ENCODE measurements around the gene BABAM2. TPM values are rescaled to one million over a fixed set of nuclear protein-coding genes. Genes with fewer than 3 reads are reported as not detected.
A peak's percentile ranks its signal among the peaks of the same experiment; 100 is the strongest.

BABAM2 gene
- total RNA-seq, 2 experiments from 2014 or later: 50.7 to 51.0 TPM

DNA sequence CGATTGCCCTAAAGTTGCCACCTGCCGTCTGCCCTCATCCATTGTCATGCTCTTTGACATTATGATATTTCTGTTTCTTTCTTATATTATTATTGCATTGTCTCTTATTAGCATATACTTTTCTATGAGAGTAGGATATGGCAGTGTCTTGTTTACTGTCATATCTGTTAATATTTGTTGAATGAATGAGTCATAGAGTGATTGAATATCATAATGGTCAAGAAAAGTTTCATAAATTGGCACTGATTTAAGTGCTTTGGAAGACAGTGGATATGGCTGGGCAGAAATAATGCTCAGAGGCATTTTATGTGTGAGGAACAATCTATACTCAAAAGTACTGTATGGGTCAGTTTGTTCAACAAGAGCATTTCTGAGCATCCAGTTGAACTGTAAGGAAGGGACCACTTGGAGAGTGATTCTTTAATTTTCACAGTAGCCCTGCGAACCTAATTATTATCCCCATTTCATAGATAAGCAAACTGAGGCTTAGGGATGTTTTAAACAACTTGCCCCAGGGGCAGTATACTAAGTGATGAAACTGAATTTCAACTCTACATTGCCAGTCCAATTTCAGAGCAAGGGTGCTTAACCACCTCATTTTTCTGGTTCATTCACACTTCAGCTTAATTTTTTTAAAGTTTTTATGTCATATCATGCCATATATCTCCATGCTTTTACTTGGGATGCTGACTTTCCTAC, 326.7 kb downstream of the BABAM2 start:
- DNase-seq: no peak
- Mint-ChIP-seq H3K4me3 (no peak overlapping the region), H3K9me3 (no peaks in the 10 kb centered on the region), H3K27me3 (peaks cover 5% of the 10 kb centered on the region), H3K4me1 (peaks cover 9% of the 10 kb centered on the region), H3K27ac (no peak overlapping the region), H3K36me3 (peaks cover 25% of the 10 kb centered on the region)
- POLR2A ChIA-PET: no interaction called here
- no peak for ATAC-seq (ENCODE audit: low read depth)

DNA sequence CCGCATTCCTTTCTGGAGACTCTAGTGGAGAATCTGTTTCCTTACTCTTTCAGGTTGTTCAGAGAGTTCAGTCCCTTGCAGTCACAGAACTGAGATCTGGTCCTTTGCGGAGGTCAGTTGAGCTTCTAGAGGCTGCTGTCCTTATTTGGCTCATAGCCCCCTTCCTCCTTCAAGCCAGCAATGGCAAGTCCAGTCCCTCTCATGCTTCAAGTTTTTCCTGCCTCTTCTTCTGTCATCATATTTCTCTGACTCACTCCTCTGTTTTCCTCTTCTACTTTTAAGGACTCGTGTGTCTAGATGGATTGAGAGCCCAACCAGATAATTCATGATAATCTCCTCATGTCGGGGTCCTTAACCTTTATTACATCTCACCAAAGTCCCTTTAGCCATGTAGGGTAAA, 328.6 kb downstream of the BABAM2 start:
- Mint-ChIP-seq H3K4me1 (peaks cover 9% of the 10 kb centered on the region), H3K27ac (no peak overlapping the region), H3K27me3 (peaks cover 5% of the 10 kb centered on the region), H3K36me3 (peaks cover 27% of the 10 kb centered on the region), H3K9me3 (no peaks in the 10 kb centered on the region), H3K4me3 (no peak overlapping the region)
- DNase-seq: no peak
- no peak for ATAC-seq (ENCODE audit: low read depth)
- POLR2A ChIA-PET: no interaction called here

DNA sequence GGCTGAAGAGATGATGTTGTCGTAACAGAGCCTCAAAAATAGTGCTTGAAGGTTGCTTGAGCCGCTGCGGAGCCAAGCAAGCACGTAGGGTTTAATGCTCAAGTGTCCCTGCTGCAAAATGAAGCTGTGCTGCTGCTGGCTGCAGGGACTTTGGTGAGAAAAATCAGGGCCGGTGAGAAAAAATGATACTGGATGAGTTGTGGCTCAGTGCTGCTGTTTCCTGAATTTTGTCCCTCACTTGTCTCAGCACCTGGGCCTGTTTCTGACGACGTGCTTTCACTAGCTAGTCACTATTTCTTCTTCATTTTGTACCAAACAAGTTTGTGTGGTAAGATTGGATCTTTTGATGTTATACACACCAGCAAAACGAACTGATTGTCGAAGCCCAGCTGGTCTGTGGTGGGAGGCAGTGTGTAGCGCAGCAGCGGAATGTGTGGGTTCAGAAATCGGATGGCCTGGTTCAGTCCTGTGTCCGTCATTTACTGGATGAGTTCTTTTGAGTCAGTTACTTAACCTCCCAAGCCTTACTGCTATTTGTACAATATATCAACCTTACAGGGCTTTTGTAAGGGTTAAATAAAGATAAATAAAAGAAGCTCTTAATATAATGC, 329.3 kb downstream of the BABAM2 start:
- ATAC-seq (ENCODE audit: low read depth) (no peak), DNase-seq (no peak)
- peaks cover 11% of the 10 kb centered on the region for H3K4me1 Mint-ChIP-seq
- H3K9me3 Mint-ChIP-seq: no peaks in the 10 kb centered on the region
- H3K27me3 Mint-ChIP-seq: peaks cover 5% of the 10 kb centered on the region
- no peak overlapping the region for H3K27ac Mint-ChIP-seq
- H3K36me3 Mint-ChIP-seq: peaks cover 27% of the 10 kb centered on the region
- POLR2A ChIA-PET: no interaction called here
- H3K4me3 Mint-ChIP-seq: no peak overlapping the region

DNA sequence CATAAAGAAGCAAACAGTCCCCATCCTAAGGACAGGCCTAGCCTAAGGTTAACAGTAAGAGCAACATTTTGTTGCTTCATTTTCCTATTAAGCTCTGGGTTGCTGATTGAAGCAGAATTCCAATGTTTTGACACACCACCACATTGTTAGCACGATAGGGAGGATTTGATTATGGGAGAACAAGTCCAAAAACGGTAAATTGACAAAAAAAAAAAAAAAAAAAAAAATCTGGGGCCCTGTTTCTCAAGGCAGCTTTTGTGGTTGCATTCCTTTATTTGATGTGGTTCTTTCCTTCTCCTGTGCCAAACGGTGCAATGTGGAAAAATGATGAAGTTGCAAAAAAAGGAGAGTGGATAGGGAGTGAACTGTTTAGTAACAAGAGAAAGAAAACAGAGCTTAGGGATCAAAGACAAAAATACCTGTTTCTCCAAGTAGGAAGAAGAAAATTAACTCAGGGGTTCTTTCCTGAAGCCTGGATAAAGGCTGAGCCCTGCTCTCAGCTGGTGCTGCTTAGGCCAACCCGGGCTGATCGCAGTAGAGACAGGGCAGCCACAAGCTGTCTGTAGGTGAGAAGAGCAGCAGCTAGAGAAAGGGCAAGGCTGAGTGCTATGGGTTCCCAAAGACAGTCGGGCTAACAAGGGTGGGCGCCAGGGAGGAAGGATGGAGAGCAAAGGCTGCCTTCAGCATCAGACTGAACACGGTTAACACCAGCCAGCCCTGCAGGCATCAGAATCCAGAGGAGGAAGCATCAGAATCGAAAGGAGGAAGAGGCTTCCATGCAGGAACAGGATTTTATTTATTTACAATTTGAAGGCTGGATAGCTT, 334.3 kb downstream of the BABAM2 start:
- H3K27ac Mint-ChIP-seq: peak overlapping the region; percentile 35
- POLR2A ChIA-PET: no interaction called here

DNA sequence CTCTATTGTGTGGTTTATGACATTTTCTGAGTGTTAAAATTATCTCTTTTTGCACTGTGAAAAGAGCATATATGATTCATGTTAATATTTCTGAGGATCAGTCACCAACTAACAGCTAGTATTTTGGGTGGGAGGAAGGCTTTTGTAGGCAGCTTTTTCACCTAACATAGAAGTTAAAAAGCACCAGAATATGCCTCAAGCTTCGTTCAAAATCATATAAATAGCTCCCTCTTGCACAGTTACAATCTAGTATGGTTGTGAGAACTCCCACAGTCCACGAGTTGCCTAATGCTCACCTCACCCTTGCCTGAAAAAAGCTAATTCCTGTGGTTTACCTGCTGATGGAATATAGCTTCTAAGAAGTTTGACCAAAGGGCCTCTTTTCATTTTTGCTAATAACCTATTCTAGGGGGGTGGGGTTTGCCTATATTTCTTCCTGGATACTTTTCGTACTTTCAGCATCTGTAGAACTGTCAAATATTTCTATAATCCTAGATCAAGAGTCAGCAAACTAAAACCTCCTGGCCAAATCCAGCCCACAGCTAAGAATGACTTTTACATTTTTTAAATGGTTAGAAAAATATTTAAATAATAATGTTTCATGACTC, 335.0 kb downstream of the BABAM2 start:
- Mint-ChIP-seq H3K9me3 (peaks cover 1% of the 10 kb centered on the region), H3K4me3 (no peak overlapping the region), H3K27me3 (no peaks in the 10 kb centered on the region), H3K4me1 (peaks cover 24% of the 10 kb centered on the region), H3K27ac (no peak overlapping the region), H3K36me3 (peaks cover 29% of the 10 kb centered on the region)
- ATAC-seq (ENCODE audit: low read depth) (no peak), DNase-seq (no peak)
- POLR2A ChIA-PET: no interaction called here

More for the DNA sequence above, 334.3 kb downstream of the BABAM2 start:
- ATAC-seq (ENCODE audit: low read depth) (no peak), DNase-seq (no peak)
- H3K4me3 Mint-ChIP-seq: no peak overlapping the region
- H3K36me3 Mint-ChIP-seq: peaks cover 29% of the 10 kb centered on the region
- H3K27me3 Mint-ChIP-seq: no peaks in the 10 kb centered on the region
- no peaks in the 10 kb centered on the region for H3K9me3 Mint-ChIP-seq
- H3K4me1 Mint-ChIP-seq: peaks cover 26% of the 10 kb centered on the region

DNA sequence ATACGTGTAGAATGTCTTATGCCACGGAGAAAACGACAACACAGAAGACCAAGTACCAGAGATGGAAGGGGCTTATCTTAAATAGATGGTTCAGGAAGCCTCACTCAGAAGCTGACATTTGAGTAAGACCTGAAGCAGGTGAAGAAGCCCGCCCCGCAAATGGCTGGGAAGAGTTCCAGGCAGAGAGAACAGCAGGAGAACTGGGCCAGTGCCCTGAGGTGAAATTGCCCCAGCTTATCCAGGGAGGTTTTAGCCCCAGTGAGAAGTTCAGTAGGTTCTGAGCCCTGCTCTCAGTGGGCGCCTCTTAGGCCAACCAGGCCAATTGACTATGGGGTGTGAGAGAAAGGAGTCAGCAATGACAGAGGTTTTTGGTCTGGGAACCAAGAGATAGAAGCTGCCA, 336.0 kb downstream of the BABAM2 start:
- no peaks in the 10 kb centered on the region for H3K27me3 Mint-ChIP-seq
- H3K27ac Mint-ChIP-seq: no peak overlapping the region
- H3K4me1 Mint-ChIP-seq: peaks cover 24% of the 10 kb centered on the region
- POLR2A ChIA-PET: no interaction called here
- no peak overlapping the region for H3K4me3 Mint-ChIP-seq
- ATAC-seq (ENCODE audit: low read depth) (no peak), DNase-seq (no peak)
- peaks cover 1% of the 10 kb centered on the region for H3K9me3 Mint-ChIP-seq
- peaks cover 27% of the 10 kb centered on the region for H3K36me3 Mint-ChIP-seq

DNA sequence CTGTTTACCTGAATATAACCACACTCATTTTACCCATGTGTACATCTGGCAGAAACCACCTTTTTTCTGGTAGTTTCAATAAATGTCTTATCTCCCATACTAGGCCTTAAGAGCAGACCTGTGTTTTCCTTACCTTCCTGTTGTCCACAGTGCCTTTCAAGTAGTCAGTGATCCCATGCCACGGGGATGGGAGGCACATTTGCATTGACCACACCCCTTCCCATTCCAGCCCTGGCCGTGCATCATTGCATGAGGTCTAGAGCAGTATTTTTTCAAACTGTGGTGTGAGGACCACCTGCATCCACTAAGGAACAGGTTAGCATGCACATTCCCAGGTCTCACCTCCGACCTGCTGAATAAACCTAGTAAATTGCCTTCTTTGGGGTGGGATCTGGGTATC, 337.0 kb downstream of the BABAM2 start:
- Mint-ChIP-seq H3K9me3 (peaks cover 1% of the 10 kb centered on the region), H3K4me3 (no peak overlapping the region), H3K4me1 (peaks cover 24% of the 10 kb centered on the region), H3K27ac (no peak overlapping the region), H3K27me3 (no peaks in the 10 kb centered on the region), H3K36me3 (peaks cover 25% of the 10 kb centered on the region)
- DNase-seq (no peak), ATAC-seq (ENCODE audit: low read depth) (no peak)
- POLR2A ChIA-PET: no interaction called here

DNA sequence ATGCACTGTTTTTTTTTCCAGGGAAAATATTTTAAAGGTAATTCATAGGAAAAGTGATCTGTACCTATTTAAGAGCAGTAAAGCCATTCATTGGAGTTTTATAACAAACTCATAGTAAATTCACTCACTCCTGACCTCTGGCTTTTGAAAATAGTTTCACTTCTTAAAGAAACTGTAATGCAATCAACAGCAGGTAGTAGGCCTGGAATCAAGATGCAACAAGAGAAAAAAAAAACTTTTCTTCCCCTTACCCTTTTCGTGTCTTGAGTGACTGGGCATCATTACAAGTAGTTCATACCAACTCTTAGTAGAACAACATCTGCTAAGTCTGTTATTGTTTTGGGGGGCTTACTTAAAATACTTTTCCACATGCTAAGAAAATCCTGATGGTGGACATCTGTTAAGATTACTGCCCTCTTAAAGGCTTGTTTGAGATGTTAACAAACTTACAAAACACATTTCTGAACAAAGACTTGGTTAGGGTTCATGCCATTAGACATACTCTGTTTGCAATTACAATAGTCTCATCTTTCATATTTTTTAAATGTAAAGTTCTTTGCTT, 338.0 kb downstream of the BABAM2 start:
- H3K36me3 Mint-ChIP-seq: peaks cover 23% of the 10 kb centered on the region
- no peak overlapping the region for H3K27ac Mint-ChIP-seq
- peaks cover 1% of the 10 kb centered on the region for H3K9me3 Mint-ChIP-seq
- POLR2A ChIA-PET: no interaction called here
- DNase-seq (no peak), ATAC-seq (ENCODE audit: low read depth) (no peak)
- H3K4me1 Mint-ChIP-seq: peaks cover 24% of the 10 kb centered on the region
- H3K4me3 Mint-ChIP-seq: no peak overlapping the region
- H3K27me3 Mint-ChIP-seq: no peaks in the 10 kb centered on the region

DNA sequence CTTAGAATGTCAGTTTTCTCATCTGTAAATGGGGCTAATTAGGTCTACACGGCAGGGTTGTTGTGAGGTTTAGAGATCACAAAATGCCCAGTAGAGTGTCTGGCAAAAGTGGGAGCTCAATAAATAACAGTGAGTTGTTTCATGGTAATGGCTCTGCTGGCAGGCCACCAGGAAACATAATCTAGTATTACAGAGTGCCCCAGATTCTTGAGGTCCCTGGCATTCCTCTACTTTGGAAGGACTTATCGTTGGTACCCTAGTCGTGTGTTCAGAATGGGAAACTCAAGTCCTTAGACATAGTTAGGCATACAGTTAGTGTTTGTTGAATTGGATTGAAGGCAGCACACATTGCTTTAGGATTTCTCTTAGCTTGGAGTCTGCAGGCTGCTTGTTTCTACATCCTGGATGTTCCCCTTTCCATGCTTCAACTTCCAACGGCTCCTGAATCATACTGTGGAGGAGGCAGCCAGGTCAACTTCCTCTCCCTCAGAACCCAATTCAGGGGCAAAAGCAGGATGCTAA, 340.6 kb downstream of the BABAM2 start:
- H3K27me3 Mint-ChIP-seq: no peaks in the 10 kb centered on the region

DNA sequence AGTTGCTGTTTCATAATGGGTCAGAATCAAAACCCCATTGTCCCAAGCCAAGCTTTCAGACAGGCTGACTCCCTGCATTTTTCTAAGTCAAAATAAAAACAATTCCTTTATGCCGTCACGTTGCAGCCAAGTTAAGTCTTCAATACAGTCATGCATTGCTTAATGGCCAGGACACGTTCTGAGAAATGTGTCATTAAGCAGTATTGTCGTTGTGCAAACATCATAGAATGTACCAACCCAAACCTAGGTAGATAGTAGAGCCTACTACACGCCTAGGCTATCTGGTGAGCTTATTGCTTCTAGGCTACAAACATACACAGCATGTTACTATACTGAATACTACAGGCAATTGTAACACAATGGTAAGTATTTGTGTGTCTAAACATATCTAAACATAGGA, 341.8 kb downstream of the BABAM2 start:
- no peak for ATAC-seq (ENCODE audit: low read depth)
- Mint-ChIP-seq H3K36me3 (peaks cover 17% of the 10 kb centered on the region), H3K4me1 (peaks cover 10% of the 10 kb centered on the region), H3K27me3 (no peaks in the 10 kb centered on the region), H3K9me3 (peaks cover 1% of the 10 kb centered on the region), H3K27ac (no peak overlapping the region), H3K4me3 (no peak overlapping the region)
- POLR2A ChIA-PET: interaction anchor here (0.6 kb wide), 1 partner anchor 394 kb away, joined by 4 read pairs; no protein-coding TSS in a partner anchor
- no peak for DNase-seq

More for the DNA sequence above, 340.6 kb downstream of the BABAM2 start:
- DNase-seq (no peak), ATAC-seq (ENCODE audit: low read depth) (no peak)
- H3K4me3 Mint-ChIP-seq: no peak overlapping the region
- POLR2A ChIA-PET: no interaction called here
- no peak overlapping the region for H3K27ac Mint-ChIP-seq
- H3K4me1 Mint-ChIP-seq: peaks cover 12% of the 10 kb centered on the region
- H3K36me3 Mint-ChIP-seq: peaks cover 22% of the 10 kb centered on the region
- peaks cover 1% of the 10 kb centered on the region for H3K9me3 Mint-ChIP-seq

DNA sequence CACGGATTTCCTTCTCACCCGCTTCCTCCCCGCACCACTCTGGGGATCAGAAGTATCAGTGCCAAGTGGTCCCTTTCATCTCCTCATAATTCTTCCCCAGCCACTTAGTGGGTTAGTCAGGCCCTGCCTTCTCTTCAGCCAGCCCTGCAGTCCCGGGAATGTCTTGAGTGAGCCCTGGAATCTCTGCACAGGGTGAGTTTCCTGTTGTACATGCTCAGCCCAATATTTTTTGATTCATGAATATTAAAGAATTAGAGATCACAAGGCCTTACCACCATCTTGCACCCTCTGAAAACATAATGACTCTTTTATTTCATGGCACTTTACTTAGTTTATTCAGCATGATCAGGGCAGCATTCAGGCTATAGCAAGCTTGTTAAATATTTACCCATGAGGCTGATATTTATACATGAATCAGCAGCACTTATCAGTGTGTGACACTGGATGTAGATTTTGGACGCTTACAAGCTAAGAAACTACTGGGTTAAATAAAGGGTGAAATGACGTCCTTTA, 342.7 kb downstream of the BABAM2 start:
- H3K4me3 Mint-ChIP-seq: no peak overlapping the region
- peaks cover 1% of the 10 kb centered on the region for H3K9me3 Mint-ChIP-seq
- ATAC-seq (ENCODE audit: low read depth): no peak
- peaks cover 18% of the 10 kb centered on the region for H3K36me3 Mint-ChIP-seq
- no peak for DNase-seq
- H3K27ac Mint-ChIP-seq: no peak overlapping the region
- peaks cover 4% of the 10 kb centered on the region for H3K4me1 Mint-ChIP-seq
- POLR2A ChIA-PET: no interaction called here
- H3K27me3 Mint-ChIP-seq: no peaks in the 10 kb centered on the region

DNA sequence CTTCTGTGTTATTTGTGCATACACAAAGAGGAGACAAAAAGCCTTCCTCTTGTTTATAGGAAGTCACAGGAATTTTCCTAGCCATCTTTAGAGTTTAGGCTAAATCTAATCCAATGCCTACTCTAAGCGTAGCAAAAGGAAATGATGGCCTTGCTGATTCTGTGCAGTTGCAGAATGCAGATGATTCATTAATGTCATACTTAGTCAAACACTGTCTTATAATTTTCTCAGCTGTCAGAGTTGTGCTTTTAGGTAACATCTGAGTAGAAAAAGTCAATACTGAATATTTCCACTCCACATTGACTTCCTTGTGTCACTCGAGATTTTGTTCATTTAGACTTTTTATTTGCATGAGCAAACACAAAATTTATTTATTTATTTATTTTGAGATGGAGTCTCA, 344.3 kb downstream of the BABAM2 start:
- ATAC-seq (ENCODE audit: low read depth) (no peak), DNase-seq (no peak)
- Mint-ChIP-seq H3K27me3 (no peaks in the 10 kb centered on the region), H3K4me1 (no peaks in the 10 kb centered on the region), H3K27ac (no peak overlapping the region), H3K9me3 (peaks cover 1% of the 10 kb centered on the region), H3K36me3 (peaks cover 14% of the 10 kb centered on the region), H3K4me3 (no peak overlapping the region)
- POLR2A ChIA-PET: no interaction called here

DNA sequence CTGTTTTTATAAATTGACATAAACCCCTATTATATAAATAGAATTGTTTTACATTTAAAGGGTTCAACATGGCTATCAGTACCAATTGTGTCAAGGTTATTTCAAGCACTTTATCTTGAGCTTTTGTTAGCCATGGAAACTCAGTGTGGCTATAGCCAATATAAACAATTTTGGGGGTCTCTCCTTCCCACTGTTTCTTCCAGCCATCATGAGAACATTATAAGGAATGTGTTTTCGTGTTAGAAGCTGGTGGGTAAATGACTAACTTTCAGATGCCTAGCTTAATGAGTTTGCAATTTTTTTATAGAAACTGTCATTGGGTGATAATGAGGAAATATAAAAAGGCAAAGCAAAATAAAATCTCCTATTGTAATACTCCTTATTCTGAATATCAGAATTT, 348.7 kb downstream of the BABAM2 start:
- Mint-ChIP-seq H3K36me3 (peaks cover 16% of the 10 kb centered on the region), H3K4me1 (no peaks in the 10 kb centered on the region), H3K9me3 (no peaks in the 10 kb centered on the region), H3K27ac (no peak overlapping the region), H3K27me3 (no peaks in the 10 kb centered on the region), H3K4me3 (no peak overlapping the region)
- POLR2A ChIA-PET: interaction anchor here (1.2 kb wide), 1 partner anchor 13 kb away, joined by 3 read pairs; no protein-coding TSS in a partner anchor
- no peak for DNase-seq
- ATAC-seq (ENCODE audit: low read depth): no peak
